Lower leg skin (tissue), 3 donors: Measurements from ENCODE around the gene PLSCR4.

Experiments used
- CTCF ChIP-seq, 3 donors: fragments of 450-650 bp; IDR thresholded peaks; one replicate each; pipeline ENCODE4 v1.5.1; 2016; ENCODE audit warnings: antibody characterized with exemption in 3 of 3, mild to moderate bottlenecking in 3 of 3, moderate library complexity in 2 of 3
- POLR2A ChIP-seq, 2 donors: fragments of 450-650 bp; IDR thresholded peaks; one replicate each; pipeline ENCODE4 v1.6.1; 2016 to 2017; ENCODE audit warnings: antibody characterized with exemption in 2 of 2, mild to moderate bottlenecking in 1 of 2, moderate library complexity in 1 of 2

- TF ChIP-seq CTCF (IDR thresholded peaks at IDR 0.05): no peak
- TF ChIP-seq POLR2A (IDR thresholded peaks at IDR 0.05): no peak
Measured at GRCh38 chr3:146163584-146163983, 87.3 kb downstream of the PLSCR4 start.
